BLaER1 treated with 17β-estradiol and CSF1 and Interleukin-3, amounts not matched to agents 10 nM and 100 nM (cell line): Measurements from ENCODE around the gene SUPT3H.

ENCODE experiments used
- H3K27ac ChIP-seq, 11 experiments: shearing (Covaris generic); formaldehyde crosslinking; 2 replicates each; pipeline ENCODE4 v1.8.1; 2022
- H3K27me3 ChIP-seq, 11 experiments: shearing (Covaris generic); formaldehyde crosslinking; 2 replicates each; pipeline ENCODE4 v1.8.1; 2022
- H3K36me3 ChIP-seq, 11 experiments: shearing (Covaris generic); formaldehyde crosslinking; 2 replicates each; pipeline ENCODE4 v1.8.1; 2022
- H3K4me1 ChIP-seq, 10 experiments: shearing (Covaris generic); formaldehyde crosslinking; 2 replicates each; pipeline ENCODE4 v1.8.1; 2022
- H3K4me2 ChIP-seq, 11 experiments: shearing (Covaris generic); formaldehyde crosslinking; 2 replicates each; pipeline ENCODE4 v1.8.1; 2022
- H3K4me3 ChIP-seq, 10 experiments: shearing (Covaris generic); formaldehyde crosslinking; 2 replicates each; pipeline ENCODE4 v1.8.1; 2022
- H3K9ac ChIP-seq, 11 experiments: shearing (Covaris generic); formaldehyde crosslinking; 2 replicates each; pipeline ENCODE4 v1.8.1; 2022
- H3K9me3 ChIP-seq, 11 experiments: shearing (Covaris generic); formaldehyde crosslinking; replicated peaks in 1 of 11; 2 replicates each; pipeline ENCODE4 v1.8.1; 2022
- H4K20me1 ChIP-seq, 11 experiments: shearing (Covaris generic); formaldehyde crosslinking; 2 replicates each; pipeline ENCODE4 v1.8.1; 2022
- Cebpa-rat ChIP-seq, 11 experiments: shearing (Covaris generic); IDR thresholded peaks; 2 replicates each; pipeline ENCODE4 v1.8.1; 2022

The SUPT3H gene

GRCh38 chr6:44800171-44800783 lies 577.5 kb downstream of the SUPT3H start:
- peaks cover 0 to 16% (median 0%) of the 10 kb centered on the region in 10 experiments; a peak in 4 of 20 replicates for H3K4me1 ChIP-seq
- no peak overlapping the region for H3K4me3 ChIP-seq
- H4K20me1 ChIP-seq: no peaks in the 10 kb centered on the region
- H3K4me2 ChIP-seq: no peak overlapping the region
- H3K27me3 ChIP-seq: no peaks in the 10 kb centered on the region
- no peak for TF ChIP-seq Cebpa-rat (IDR thresholded peaks at IDR 0.05)
- H3K36me3 ChIP-seq: no peaks in the 10 kb centered on the region
- no peaks in the 10 kb centered on the region for H3K9me3 ChIP-seq
- no peak overlapping the region for H3K27ac ChIP-seq
- H3K9ac ChIP-seq: no peak overlapping the region

GRCh38 chr6:44797746-44798145 lies 580.0 kb downstream of the SUPT3H start:
- Histone ChIP-seq H3K36me3 (no peaks in the 10 kb centered on the region), H3K4me2 (peak overlapping the region in 2 of 11 experiments; percentile 29 to 54; a peak in 4 of 22 replicates), H3K4me3 (no peak overlapping the region), H3K27me3 (no peaks in the 10 kb centered on the region), H3K9me3 (no peaks in the 10 kb centered on the region), H3K27ac (no peak overlapping the region), H3K9ac (no peak overlapping the region), H4K20me1 (no peaks in the 10 kb centered on the region), H3K4me1 (peaks cover 0 to 16% (median 0%) of the 10 kb centered on the region in 10 experiments; a peak in 4 of 20 replicates)
- no peak for TF ChIP-seq Cebpa-rat (IDR thresholded peaks at IDR 0.05)

- Histone ChIP-seq H3K4me1 (peaks cover 0 to 16% (median 0%) of the 10 kb centered on the region in 10 experiments; a peak in 4 of 20 replicates), H3K36me3 (no peaks in the 10 kb centered on the region), H3K27ac (no peak overlapping the region), H3K9ac (no peak overlapping the region), H3K9me3 (no peaks in the 10 kb centered on the region), H3K4me2 (no peak overlapping the region), H4K20me1 (no peaks in the 10 kb centered on the region), H3K4me3 (no peak overlapping the region), H3K27me3 (no peaks in the 10 kb centered on the region)
- no peak for TF ChIP-seq Cebpa-rat (IDR thresholded peaks at IDR 0.05)
Observed at GRCh38 chr6:44795326-44795725, 582.4 kb downstream of the SUPT3H start.

- H3K4me2 ChIP-seq: no peak overlapping the region
- no peak overlapping the region for H3K27ac ChIP-seq
- H3K9me3 ChIP-seq: peaks cover 0 to 4% (median 1%) of the 10 kb centered on the region in 11 experiments; a peak in 9 of 22 replicates
- no peak for TF ChIP-seq Cebpa-rat (IDR thresholded peaks at IDR 0.05)
- H4K20me1 ChIP-seq: no peaks in the 10 kb centered on the region
- no peak overlapping the region for H3K4me3 ChIP-seq
- no peak overlapping the region for H3K9ac ChIP-seq
- no peaks in the 10 kb centered on the region for H3K27me3 ChIP-seq
- no peaks in the 10 kb centered on the region for H3K36me3 ChIP-seq
- H3K4me1 ChIP-seq: no peaks in the 10 kb centered on the region
Observed at GRCh38 chr6:44789806-44790205, 587.9 kb downstream of the SUPT3H start.

- Histone ChIP-seq H3K9ac (no peak overlapping the region), H3K4me1 (no peaks in the 10 kb centered on the region), H3K27me3 (no peaks in the 10 kb centered on the region), H3K36me3 (no peaks in the 10 kb centered on the region), H3K9me3 (peaks cover 7 to 11% (median 9%) of the 10 kb centered on the region in 11 experiments; a peak in 21 of 22 replicates), H4K20me1 (no peaks in the 10 kb centered on the region), H3K27ac (no peak overlapping the region), H3K4me3 (no peak overlapping the region), H3K4me2 (no peak overlapping the region)
- TF ChIP-seq Cebpa-rat (IDR thresholded peaks at IDR 0.05): no peak
Observed at GRCh38 chr6:44789061-44789460, 588.7 kb downstream of the SUPT3H start.

- Histone ChIP-seq H4K20me1 (no peaks in the 10 kb centered on the region), H3K9ac (no peak overlapping the region), H3K36me3 (no peaks in the 10 kb centered on the region), H3K9me3 (peaks cover 10 to 17% (median 13%) of the 10 kb centered on the region in 11 experiments; a peak in 21 of 22 replicates), H3K27ac (no peak overlapping the region), H3K27me3 (no peaks in the 10 kb centered on the region), H3K4me1 (no peaks in the 10 kb centered on the region), H3K4me2 (no peak overlapping the region), H3K4me3 (no peak overlapping the region)
- TF ChIP-seq Cebpa-rat (IDR thresholded peaks at IDR 0.05): no peak
Observed at GRCh38 chr6:44788387-44788981, 589.2 kb downstream of the SUPT3H start.

GRCh38 chr6:44787254-44787834 lies 590.4 kb downstream of the SUPT3H start:
- H3K27me3 ChIP-seq: no peaks in the 10 kb centered on the region
- no peak for TF ChIP-seq Cebpa-rat (IDR thresholded peaks at IDR 0.05)
- H3K4me3 ChIP-seq: no peak overlapping the region
- H3K9me3 ChIP-seq: peaks cover 10 to 20% (median 14%) of the 10 kb centered on the region in 11 experiments; a peak in 21 of 22 replicates
- H4K20me1 ChIP-seq: no peaks in the 10 kb centered on the region
- H3K4me2 ChIP-seq: no peak overlapping the region
- H3K4me1 ChIP-seq: no peaks in the 10 kb centered on the region
- no peak overlapping the region for H3K27ac ChIP-seq
- no peaks in the 10 kb centered on the region for H3K36me3 ChIP-seq
- no peak overlapping the region for H3K9ac ChIP-seq

- Histone ChIP-seq H4K20me1 (no peaks in the 10 kb centered on the region), H3K9ac (no peak overlapping the region), H3K4me2 (no peak overlapping the region), H3K4me3 (no peak overlapping the region), H3K9me3 (peaks cover 10 to 20% (median 14%) of the 10 kb centered on the region in 11 experiments; a peak in 21 of 22 replicates), H3K4me1 (peaks cover 0 to 3% (median under 1%) of the 10 kb centered on the region in 10 experiments; a peak in 10 of 20 replicates), H3K27me3 (no peaks in the 10 kb centered on the region), H3K27ac (no peak overlapping the region), H3K36me3 (no peaks in the 10 kb centered on the region)
- no peak for TF ChIP-seq Cebpa-rat (IDR thresholded peaks at IDR 0.05)
Observed at GRCh38 chr6:44785130-44785529, 592.6 kb downstream of the SUPT3H start.

- H3K4me3 ChIP-seq: no peak overlapping the region
- peaks cover 9 to 12% (median 10%) of the 10 kb centered on the region in 10 experiments; a peak in 19 of 20 replicates for H3K4me1 ChIP-seq
- no peaks in the 10 kb centered on the region for H3K36me3 ChIP-seq
- H3K4me2 ChIP-seq: no peak overlapping the region
- TF ChIP-seq Cebpa-rat (IDR thresholded peaks at IDR 0.05): no peak
- no peak overlapping the region for H3K9ac ChIP-seq
- H4K20me1 ChIP-seq: no peaks in the 10 kb centered on the region
- no peaks in the 10 kb centered on the region for H3K27me3 ChIP-seq
- H3K9me3 ChIP-seq: peaks cover 10 to 20% (median 14%) of the 10 kb centered on the region in 11 experiments; a peak in 21 of 22 replicates
- H3K27ac ChIP-seq: no peak overlapping the region
Observed at GRCh38 chr6:44784195-44784594, 593.5 kb downstream of the SUPT3H start.
